ENCODE results near the gene FERD3L. TPM values are rescaled to one million over a fixed set of nuclear protein-coding genes. Genes with fewer than 3 reads are reported as not detected.

The FERD3L gene
- total RNA-seq, 1 donor from 2014 or later: not detected

DNA sequence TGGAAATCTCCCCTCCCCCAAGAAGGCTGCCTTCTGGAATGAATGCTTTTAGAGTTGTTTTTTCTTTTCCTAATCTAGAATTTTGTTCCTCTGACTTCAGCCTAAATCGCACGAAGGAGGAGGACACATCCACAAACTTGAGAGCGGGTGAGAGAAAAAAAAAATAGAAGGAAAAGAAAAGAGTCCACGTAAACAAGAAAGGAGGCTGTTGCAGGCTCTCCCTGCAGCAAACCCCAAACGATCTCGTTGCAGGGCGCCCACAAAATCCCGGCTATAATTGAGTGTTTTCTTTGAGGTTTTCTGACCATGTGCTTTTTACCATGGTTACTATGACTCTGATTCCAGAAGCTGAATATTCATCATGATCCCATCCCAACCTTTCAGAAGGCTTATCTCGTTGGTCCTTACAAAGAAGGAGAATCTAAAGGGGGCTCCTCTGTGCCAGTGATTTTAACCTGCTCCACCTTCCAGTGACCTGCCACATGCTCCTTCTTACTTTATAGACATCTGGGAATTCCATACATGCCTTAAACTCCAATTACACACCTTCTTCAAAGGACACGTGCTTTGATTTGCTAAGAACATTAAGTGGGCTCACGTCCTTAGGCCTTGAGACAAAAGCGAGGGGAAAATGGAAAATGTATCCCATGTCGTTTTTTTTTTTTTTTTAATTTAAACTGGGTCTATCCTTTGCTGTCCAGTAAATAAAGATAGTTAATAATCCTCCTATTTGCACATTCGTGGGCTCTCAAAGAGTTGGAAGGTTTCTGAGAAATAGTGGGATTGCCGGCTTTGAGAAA, 33.5 kb downstream of the FERD3L start:
- H3K27ac ChIP-seq: no peak overlapping the region
- H3K36me3 ChIP-seq: no peaks in the 10 kb centered on the region
- no peak overlapping the region for H3K4me3 ChIP-seq
- TF ChIP-seq, protein P1, sequence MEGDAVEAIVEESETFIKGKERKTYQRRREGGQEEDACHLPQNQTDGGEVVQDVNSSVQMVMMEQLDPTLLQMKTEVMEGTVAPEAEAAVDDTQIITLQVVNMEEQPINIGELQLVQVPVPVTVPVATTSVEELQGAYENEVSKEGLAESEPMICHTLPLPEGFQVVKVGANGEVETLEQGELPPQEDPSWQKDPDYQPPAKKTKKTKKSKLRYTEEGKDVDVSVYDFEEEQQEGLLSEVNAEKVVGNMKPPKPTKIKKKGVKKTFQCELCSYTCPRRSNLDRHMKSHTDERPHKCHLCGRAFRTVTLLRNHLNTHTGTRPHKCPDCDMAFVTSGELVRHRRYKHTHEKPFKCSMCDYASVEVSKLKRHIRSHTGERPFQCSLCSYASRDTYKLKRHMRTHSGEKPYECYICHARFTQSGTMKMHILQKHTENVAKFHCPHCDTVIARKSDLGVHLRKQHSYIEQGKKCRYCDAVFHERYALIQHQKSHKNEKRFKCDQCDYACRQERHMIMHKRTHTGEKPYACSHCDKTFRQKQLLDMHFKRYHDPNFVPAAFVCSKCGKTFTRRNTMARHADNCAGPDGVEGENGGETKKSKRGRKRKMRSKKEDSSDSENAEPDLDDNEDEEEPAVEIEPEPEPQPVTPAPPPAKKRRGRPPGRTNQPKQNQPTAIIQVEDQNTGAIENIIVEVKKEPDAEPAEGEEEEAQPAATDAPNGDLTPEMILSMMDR (IDR thresholded peaks at IDR 0.05): no peak
- H3K9me3 ChIP-seq: no peaks in the 10 kb centered on the region
- H3K4me1 ChIP-seq: peaks cover 24% of the 10 kb centered on the region
- peaks cover 98% of the 10 kb centered on the region for H3K27me3 ChIP-seq (ENCODE audit: low read depth)
- DNase-seq: no peak
- intact Hi-C loops (cut with DNase I): no loop called here
- no peak for ATAC-seq

DNA sequence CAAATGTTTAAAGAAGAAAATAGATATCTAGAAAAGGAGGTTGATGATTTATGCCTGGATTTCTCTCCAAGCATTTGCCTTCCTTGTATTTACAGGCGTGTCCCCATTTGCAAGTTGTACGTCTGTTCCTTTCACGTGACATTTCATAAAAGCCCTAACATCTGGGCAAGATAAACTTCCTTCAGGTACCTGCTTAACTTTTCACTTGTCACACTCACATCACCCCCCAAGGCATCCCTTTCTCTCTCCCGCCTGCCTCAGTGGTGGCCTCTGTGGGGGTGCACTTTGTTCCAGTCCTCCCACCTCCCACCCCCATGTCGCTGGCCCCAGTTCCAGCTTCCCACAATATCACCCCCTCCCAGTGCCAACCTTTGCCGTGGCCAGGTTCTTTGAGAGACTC, 34.4 kb downstream of the FERD3L start:
- H3K27me3 ChIP-seq (ENCODE audit: low read depth): peaks cover 98% of the 10 kb centered on the region
- H3K9me3 ChIP-seq: no peaks in the 10 kb centered on the region
- DNase-seq (no peak), ATAC-seq (no peak)
- H3K36me3 ChIP-seq: no peaks in the 10 kb centered on the region
- no peak overlapping the region for H3K27ac ChIP-seq
- intact Hi-C loops (cut with DNase I): no loop called here
- no peak overlapping the region for H3K4me3 ChIP-seq
- TF ChIP-seq, protein P1 (IDR thresholded peaks at IDR 0.05): no peak
- peaks cover 20% of the 10 kb centered on the region for H3K4me1 ChIP-seq

DNA sequence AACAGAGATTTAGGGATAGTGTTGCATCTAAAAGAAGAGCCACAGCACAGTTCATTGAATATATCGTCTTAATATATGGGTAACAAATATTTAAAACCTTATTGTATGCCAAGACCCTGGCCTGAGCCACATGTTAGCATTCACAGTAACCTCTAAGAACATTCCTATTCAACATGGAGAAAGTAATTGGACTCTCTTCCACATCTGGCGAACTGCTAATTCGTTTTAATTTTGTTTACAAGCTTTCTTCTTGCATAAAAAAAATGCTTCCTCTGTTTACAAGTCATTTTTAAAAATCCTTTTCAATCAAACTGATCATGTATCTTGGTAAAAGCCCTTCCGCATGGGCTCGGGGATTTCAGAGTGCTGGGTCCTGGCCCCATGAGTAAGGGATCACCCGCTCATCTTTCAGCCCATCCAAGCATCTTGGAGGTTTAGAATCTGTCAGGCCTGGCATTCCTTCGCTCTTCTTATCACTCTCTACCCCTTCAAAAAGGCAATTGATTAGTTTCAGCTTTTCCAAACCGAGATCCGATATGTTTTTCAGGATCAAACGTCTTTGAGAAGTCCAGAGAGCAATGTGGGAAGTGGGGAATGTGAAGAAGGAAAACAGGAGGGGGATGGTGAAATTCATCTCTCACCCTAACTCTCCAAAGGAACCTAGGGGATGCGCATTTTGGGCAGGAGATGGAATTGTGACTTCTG, 35.0 kb downstream of the FERD3L start:
- Histone ChIP-seq H3K27me3 (ENCODE audit: low read depth) (peaks cover 95% of the 10 kb centered on the region), H3K9me3 (no peaks in the 10 kb centered on the region), H3K27ac (no peak overlapping the region), H3K36me3 (no peaks in the 10 kb centered on the region), H3K4me1 (peaks cover 18% of the 10 kb centered on the region), H3K4me3 (no peak overlapping the region)
- DNase-seq: no peak
- intact Hi-C loops (cut with DNase I): no loop called here
- no peak for ATAC-seq
- TF ChIP-seq, protein P1 (IDR thresholded peaks at IDR 0.05): no peak

DNA sequence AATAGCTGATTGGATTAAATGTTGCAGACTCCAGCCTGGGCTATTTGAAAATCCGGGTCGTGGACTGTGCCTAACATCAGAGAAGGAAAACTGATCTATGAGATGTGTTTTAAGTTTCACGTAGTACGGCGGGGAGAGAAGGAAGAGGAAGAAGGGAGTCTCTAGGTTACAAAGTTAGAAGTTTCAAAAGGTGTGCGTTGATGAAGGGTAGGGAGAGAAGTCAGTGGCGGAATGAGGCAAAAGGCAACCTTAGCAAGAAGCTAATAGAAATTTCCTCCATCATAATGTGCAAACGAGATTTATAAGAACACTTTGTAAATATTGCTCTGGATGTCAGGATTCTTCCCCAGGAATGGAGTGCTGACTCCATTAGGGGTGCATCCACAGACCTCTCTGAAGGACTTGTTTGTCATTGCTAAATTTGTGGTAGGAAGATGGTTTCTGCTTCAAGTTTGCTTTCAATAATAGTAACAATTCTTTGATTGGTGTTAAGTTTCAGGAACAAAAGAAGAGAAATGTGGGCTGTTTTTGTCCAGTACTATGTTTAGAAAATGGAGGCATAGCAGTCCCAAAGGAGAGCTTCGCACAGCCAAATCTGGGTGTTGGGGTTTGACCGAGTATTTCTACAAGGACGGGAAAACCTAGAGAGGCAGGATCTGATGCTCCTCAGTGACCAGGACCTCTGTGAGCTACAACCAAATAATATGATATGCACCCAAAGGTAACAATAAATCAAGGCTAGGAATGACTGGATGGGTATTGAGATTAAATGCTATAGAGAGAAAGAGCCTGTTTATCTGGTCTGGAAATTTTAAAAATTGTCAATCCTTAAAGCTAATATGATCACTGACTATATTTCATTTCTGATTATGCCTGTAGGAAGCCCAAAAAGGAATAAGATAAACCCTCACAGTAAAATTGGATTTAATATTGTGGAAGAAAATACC, 35.9 kb downstream of the FERD3L start:
- intact Hi-C loops (cut with DNase I): no loop called here
- Histone ChIP-seq H3K4me3 (no peak overlapping the region), H3K4me1 (peaks cover 18% of the 10 kb centered on the region), H3K27me3 (ENCODE audit: low read depth) (peaks cover 95% of the 10 kb centered on the region), H3K9me3 (no peaks in the 10 kb centered on the region), H3K27ac (no peak overlapping the region), H3K36me3 (no peaks in the 10 kb centered on the region)
- DNase-seq (no peak), ATAC-seq (no peak)
- TF ChIP-seq, protein P1 (IDR thresholded peaks at IDR 0.05): no peak
